ENCODE results near the gene SH2D1B. TPM values are rescaled to one million over a fixed set of nuclear protein-coding genes. Genes with fewer than 3 reads are reported as not detected.

SH2D1B gene
- total RNA-seq, 1 donor from 2014 or later = 0.62 TPM

DNA sequence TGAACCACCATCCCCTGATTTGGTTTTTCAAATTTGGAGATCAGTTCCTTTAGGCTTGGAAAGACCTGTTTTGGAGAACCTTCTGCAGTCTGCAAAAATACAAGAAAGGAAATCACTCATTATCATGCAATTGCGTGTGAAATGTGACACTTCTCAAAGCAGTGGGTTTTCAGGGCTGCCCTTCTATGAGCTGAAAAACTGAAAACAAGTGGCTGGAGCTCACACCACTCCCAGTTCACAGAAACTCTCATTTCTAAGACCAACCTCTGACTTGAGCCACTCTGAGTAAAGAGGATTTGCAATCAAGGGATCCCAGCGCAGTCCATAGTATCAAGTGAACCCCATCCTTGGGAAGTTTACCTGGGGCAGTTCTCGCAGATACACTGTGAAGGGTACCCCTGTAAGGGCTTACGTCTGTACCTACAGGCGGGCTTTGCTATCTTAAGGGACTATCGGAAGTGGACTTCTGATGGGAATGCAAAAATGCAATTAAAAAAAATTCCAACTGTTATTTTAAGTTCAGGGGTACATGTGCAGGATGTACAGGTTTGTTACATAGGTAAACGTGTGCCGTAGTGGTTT is 12.8 kb downstream of the SH2D1B start:
- DNase-seq = no peak

DNA sequence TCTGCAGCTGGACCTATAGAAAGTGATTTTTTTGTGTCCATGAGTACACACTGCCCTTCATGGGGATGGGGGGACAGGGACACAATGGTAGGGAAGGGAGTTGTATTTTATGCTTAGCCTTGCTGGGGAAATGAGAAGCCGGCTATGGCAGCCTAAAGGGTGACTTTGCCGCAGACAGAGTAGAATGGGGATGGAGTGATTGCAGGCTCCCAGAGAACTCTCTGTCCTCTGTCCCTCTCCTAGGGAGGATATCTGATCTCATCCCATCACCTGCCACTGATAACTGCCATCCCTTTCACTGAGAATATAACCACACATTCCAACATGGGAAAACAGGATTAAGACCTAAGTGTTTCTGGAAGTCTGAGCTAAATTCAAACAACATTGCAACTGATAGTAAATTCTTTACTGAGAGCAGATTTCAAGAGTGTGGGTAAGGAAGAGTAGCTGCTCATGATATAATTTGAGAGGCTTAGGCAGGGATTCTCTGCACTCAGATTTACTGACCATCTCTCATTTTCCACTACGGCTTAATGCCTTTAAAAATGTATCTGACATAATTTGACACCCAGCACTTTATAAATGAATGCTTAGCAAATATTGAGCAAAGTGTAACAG is 13.9 kb downstream of the SH2D1B start:
- DNase-seq = no peak

DNA sequence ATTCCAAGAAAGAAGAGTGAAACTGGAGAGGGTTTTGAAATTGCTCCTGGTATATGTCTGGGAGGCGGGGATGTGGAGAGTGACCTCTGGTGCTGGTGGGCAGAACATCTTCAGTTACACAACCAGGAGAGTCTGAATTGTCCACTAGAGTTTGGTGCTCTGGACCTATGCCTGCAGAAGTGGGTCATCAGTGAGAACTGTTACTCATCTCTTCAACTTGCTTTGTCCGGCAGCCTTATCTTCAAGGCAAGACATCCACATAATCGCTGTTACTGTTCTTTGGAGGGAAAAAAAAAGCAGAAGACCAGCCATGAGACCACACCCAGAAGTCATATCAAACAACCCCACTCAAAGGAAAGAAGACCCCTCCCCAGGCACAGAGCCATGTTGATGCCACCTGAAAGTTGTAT is 14.9 kb downstream of the SH2D1B start:
- no peak for DNase-seq

DNA sequence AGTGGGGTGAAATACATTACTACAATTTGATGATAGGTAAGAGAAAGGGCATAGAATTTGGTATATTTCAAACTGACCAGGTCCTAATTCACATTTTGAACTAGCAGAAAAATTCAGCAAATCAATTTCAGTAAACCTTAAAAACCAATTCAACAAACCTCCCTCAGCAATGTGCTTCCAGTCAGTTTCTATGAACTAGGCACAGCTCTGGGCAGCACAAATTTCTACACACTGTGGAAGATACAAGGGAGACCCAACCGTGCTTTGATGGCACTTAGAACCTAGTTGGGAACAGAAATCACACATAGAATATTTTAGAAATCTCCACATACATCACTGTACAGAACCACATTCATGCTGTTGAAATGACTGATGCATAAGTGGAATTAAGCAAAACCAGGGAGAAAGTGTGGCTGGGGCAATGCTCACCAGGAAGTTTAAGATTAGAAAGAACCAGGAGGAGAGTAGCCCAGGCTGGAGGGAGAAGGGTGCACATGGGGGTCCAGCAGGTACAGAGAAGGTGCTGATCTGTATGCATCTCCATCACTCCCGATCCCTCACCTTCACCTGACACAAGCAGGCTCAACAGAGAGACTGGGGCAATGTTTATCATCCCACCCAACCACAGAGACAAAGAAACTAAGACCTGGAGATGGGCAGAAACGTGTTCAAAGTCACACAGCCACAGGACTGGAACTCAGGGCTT is 15.6 kb downstream of the SH2D1B start:
- no peak for DNase-seq

DNA sequence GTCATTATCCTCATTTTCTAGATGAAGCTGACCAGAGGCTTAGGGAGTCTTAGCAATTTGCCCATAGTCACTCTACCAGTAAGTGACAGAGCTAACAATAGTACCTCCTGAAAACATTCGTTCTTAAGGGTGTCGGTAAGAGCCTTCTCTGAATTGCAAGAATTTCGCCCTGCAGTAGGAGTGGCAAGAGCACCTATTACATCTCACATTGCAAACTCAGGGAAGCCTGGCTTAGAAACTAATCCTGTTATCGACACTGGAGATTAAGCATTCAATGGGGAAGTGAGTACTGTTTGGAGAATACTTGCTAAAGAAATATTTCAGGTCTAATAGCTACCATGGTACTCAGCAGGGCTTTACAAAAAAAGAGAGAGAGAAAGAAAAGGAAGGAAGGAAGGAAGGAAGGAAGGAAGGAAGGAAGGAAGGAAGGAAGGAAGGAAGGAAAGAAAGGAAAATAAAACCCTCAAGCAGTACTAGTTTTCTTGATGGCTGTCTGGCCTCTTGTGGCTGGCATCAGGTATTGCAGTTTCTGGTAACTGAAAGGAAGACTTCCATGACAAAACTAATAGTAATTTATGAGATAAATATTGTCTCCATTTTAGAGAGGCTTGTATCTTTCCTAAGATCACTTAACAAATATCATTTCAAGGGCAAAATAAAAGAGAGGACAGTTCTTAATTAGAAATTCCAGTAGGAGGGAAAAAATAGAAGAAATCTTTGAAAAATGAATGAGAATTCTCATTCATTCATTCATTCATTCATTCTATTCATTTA is 20.0 kb downstream of the SH2D1B start:
- DNase-seq = peak; percentile 66

DNA sequence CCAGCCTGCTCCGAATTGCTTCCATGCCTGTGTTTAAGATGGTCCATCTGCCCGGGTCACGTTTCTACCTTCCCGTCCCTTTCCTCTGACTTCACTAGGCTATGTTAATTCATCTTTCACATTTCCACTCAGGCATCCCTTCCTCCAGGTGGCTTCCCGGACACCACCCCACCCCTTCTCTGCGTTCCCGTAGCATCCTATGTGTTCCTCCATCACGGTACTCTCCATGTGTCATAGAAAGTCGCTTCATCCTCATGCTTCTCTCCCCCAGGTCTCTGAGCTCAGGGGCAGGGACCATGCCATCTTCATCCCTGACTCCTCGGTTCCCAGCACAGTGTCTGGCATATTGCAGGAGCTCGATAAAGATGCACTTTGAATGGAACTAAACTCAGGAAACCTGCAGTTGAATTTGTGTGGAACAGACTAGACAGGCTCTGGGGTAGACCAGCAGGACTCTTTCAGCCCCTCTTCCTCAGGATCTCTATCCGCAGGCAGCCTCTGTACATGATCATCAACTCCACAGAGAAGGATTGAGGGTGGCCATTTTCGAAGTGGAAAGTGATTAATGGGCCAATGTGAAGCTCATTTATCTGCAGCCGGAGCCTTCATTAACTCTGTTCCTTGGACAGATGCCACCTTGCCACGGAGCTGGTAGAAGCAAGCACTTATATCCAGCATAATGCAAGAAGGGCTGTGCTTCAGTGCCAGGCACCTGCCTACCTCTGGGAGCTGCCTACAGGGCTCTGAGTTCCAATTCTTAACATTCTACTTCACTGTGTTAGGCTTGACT is 21.3 kb downstream of the SH2D1B start:
- no peak for DNase-seq

DNA sequence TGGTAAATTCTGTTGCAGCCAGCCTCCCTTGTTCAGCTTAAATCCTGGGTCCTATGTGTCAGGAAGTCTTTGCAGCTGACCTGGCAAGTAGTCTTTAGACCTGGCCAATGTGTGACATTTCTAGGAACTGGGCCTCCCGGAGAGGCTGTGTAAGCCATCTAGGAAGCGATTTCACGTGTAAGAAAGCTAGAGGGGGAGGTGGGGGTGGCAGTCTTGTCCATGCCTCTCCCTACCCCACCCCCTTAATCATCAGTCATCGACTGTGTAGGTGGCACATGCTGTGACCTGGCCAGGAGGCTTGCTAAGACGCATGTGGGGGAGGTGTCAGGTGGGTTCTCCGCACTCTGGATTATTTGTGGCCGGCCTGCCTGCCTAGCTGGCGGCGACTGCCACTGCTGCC is 22.0 kb downstream of the SH2D1B start:
- no peak for DNase-seq

DNA sequence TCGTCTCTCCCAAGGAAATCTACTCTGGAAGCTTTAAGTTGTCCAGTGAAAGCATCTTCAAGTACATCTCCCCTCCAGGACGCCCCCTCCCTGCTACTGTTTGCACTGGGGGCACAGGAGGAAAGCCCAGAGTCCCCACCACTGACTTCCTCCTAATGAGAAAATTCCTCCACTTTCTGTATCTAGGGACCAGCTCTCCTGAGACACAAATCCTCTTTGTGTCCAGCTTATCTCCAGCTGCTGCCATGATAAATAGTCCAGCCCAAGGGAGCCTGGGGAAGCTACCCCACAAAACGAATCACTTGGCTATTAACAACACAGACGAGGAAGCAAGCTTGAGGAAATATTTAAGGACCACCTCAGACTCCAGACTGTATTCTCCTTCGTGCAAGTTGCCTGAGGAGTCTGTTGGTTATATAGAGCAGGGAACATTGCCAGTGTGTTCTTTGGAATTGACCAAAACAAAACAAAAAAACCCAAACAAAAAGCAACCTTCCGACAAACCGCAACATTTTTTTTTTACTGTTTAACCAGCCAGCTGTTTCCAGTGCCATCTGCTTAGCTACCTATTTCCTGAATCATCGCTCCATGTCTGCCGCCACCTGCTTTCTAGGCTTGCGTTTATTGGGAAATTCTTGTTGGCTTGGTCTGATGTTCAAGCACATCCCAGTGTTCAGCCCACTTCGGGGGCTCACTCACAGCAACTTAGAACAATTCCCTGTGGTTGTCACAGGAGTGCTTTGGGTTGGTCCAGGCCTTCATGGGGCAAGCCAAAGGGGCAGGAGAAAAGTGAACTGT is 22.7 kb downstream of the SH2D1B start:
- no peak for DNase-seq

DNA sequence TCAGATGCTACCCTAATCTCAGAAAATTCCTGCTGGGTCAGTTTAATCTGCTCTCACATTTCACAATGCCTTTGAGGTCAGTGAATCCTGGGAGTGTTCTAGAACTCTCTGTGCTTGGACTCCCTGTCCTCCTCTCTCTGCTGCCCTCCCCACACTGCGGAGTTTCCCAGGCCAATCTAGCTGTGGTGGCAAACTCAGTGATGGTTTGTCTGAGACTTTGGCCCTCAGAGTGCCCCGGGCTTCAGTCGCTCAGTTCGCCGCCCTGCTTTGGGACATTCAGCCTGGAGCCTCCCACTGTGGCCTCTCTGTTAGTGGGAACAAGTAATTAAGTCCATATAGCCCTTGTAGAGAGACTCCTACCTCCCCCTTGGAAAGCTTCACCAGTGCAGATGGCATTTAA is 23.3 kb downstream of the SH2D1B start:
- DNase-seq = no peak

DNA sequence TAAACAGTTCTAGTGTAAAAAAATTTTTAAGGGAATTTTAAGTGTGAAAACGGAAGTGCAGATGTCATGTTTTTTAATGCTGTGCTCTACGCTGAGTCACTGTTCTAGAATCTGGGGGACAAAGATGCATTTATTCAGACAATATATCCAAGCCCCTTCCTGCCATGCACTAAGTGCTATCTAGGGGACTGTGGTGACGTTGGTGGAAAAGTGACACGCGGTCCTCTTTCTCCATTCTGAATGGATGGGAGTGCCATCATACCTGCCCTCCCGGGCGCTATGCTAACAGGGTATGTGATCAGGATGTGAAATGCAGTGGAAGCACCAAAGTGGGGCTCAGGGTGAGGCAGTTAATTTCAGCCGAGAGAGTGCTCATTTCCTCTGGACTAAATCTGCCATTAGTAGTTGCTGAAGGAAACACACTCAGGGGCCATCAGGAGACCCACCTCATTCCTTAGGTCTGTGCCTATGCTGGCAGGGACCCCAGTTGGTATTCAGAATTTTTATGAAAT is 23.8 kb downstream of the SH2D1B start:
- DNase-seq = no peak

DNA sequence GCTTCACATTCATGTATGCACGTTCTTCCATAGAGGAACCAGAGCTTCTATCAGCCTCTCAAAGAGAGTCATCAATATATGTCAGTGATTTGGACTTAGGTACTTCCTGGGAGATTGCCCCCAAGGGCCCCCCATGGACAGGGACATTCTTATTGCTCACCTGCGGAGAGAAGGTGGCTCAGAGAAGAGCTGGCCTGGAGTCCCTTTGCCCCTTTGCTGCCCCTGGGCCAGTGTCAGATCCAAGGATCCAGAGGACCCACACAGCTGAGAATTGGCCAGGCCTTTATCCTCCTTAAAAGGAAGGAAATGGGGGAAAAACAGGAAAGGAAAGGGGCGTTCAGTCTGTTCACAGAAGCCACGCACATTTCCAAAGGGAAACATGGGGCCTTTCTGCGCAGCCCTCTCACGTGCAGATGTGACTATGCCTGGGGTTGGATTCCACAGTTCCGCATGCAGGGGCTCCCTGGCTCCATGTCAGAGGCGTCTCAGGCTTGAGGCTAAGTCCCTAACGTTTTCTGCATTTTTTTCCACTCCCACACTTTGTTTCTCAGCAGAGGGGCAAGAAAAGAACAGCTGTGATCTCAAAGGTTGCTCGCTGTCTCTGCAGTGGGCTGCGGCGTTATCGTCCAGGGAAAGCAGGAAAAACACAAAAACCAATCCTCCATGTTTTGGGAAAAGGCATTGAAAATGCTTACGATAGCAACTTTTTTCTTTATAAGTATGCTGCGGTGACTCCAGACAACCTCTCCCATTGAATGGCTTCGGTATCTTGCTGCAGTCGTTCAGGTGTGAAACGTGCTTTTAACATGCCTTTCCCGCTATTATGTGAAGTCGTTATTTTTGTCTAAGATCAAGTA is 24.5 kb downstream of the SH2D1B start:
- DNase-seq = no peak

DNA sequence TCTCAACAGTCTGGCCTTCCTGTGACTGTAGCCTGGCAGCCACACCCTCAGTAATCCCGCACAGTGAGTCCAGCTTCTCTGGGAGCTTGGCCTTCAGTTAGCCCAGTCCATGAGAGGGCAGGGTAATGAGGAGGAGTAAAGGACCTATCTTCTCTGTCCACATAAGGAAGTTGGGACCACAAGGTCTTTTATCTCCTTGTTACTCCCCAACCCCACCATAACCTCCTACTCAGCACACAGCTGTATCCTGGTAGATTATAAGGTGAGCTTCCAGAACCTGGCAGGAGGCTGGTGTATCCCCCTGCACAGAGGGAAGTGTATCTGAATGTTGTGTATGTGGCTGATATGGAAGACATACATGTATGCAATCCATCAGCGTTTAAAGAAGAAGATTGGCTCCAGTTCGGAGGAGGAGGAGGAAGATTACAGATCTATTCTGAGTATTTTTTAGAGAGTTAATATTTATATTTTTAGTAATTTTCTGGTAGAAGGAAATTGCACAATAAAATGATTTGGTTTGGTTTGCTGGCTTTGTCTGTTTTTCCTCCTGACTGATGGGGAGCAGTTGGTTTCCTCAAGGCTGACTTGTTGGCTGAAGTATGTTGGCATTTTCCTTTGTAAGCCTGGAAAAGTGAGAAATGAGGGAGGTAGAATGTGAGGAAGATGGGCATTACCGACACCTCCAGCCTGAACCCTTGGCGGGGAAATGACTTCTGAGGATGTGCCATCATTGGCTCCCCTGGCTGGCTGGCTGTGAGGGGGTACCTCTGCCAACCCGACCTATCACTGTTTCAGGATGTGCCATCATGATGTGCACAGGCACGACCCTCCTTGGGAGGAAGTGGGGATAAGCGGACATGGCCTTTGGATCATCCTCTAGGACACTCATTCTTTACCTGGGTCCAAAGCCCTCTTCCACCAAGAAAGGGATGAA is 25.4 kb downstream of the SH2D1B start:
- no peak for DNase-seq

DNA sequence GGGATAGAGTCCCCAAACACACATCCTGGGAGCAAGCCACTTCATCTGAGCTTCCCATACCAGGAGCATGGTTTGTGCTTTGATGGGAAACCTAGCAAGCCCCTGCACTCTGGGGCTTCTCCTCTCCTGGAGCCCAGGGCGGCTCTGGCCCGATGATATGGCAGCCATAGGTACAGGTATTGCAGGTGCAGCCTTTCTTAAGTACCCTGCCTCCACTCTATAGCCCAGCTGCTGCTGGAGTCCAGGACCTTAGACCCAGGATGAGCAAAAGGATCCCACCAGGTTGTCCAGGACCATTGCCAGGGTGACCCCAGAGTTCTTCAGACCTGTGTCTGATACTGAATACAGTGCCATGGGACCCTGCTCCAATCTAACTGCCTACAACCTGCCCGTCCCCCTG is 26.2 kb downstream of the SH2D1B start:
- DNase-seq = no peak

DNA sequence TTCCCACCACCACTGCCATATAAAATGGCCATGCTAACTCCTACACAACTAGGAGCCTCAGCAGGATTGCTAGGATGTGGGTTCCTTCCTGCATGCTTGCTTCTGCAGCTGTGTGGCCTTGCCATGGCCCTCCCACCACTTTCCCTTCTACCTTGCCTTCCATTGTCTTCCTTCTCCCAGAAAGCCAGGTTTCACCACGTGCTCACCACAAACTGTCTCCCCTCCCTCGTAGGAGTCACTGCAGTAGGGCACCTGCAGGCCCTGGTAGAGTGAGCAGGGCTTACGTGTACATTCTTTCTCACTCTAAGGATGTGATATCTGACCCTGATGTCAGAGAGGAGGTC is 26.7 kb downstream of the SH2D1B start:
- no peak for DNase-seq

DNA sequence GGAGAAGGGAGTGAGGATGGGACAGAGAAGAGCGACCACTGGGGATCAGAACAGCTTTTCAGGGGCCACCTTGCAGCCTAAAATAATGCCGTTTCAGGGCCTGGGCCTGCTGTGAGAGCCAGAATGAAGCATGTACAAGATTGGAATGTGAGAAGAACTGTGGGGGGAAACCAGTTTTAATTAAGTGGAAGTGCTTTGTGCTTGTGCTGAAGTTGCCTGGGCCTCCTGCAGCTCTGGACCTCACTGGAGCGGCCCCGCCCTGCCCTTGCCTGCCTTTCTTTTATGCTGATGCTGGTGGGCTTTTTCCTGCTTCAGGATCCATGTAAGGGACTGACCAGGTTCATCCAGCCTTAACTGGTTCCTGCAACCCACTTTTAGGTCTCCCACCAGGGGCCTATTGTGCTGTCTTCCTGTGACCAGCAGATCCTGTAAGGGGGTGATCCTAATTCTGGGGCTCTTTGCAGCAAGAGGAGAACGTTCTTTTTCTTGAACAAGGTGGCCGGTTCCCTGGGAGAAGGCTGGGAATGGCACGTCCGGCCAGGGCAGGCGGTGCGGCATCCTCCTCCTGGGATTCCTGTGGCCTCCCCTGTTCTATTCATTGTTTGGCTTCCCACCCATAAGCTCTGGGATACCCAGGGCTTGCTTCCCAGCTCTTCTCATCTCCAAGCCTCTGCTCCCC is 27.2 kb downstream of the SH2D1B start:
- DNase-seq = no peak

DNA sequence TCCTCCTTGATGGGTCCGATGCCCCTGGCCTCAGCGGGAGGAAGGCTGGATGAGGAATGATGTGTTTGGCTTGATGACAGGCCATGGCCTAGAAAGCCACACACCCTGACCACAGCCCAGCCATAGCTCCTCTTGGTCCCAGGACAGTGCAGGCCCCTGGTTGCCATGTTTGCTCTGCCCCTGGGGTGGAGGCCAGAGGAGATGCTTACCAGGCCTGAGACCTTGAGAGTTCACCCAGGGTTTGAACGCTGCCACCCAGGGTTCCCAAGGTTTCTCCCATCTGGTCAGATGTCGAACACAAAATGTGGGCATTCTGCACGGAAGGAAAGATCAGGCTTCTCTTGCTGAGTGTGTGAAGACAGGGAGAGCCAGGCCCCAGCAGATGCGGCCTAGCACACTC is 27.8 kb downstream of the SH2D1B start:
- DNase-seq = no peak

DNA sequence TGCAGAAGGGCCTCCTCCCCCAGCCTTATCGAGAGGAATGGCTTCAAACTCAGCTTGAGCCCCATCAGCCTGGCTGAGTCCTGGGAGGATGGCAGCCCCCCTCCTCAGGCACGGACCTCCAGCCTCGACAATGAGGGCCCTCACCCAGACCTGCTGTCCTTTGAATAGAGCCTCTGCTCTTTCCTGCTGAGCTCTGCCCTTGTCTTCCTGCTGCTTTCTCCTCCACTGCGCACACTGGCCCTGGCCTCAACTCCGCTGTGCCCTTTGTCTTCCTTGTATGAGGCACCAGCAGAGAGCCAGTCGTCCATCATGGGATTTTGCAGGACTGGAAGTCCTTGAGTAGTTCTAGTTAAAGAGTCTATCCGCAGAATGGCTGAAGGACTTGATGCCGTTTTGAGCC is 28.4 kb downstream of the SH2D1B start:
- DNase-seq = no peak

DNA sequence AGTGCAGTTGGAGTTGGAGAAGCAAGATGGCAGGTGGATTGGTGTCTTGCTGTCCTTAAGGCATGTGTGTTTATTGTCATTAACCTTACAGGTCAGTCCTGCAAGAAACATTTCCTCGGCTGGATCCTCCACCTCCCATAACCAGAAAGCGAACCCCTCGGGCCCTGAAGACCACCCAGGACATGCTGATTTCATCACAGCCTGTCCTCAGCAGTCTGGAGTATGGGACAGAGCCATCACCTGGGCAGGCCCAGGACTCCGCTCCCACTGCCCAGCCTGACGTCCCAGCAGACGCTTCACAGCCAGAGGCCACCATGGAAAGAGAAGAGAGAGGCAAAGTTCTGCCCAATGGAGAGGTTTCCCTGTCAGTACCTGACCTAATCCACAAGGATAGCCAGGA is 28.8 kb downstream of the SH2D1B start:
- no peak for DNase-seq

Measured in tongue (tissue), 2 donors.